IMR-90 (cell line): ENCODE data around the gene CNTN4. TPM values are rescaled to one million over a fixed set of nuclear protein-coding genes. Genes with fewer than 3 reads are reported as not detected.

Experiments
- ATAC-seq: fragments of 200-7000 bp; cut with Tn5 transposase; 2 replicates; pipeline ENCODE4 v1.9.1; 2020; ENCODE audit warnings: low read depth, mild to moderate bottlenecking, moderate library complexity
- BruUV-seq: library from RNA; stranded (reverse); fragments of 400-500 nt; replicated peaks from 2 replicates; lab custom pipeline; 2021; lab: Mats Ljungman, UMichigan
- CTCF ChIA-PET: fragments of 300-600 bp; formaldehyde crosslinking; extraction: SDS; loops from one replicate; lab custom pipeline; 2021; ENCODE audit warnings: antibody characterized with exemption; lab: Yijun Ruan, JAX
- POLR2A ChIA-PET: fragments of 300-600 bp; sonication (Branson Sonifier 250); formaldehyde crosslinking; loops from one replicate; lab custom pipeline; 2022; ENCODE audit warnings: antibody characterized with exemption; ENCODE audit not compliant: unreplicated experiment; lab: Charles Lee
- DNase-seq: peaks from one replicate; pipeline ENCODE4 v3.0.0; 2013
- H2AFZ ChIP-seq: replicated peaks from 2 replicates; pipeline ENCODE3; 2013; ENCODE audit warnings: low read length, mild to moderate bottlenecking; ENCODE audit not compliant: poor library complexity
- H2AK5ac ChIP-seq: 2 replicates; pipeline ENCODE4 v1.6.1; 2013; ENCODE audit warnings: low read depth, low read length, inconsistent platforms
- H2AK9ac ChIP-seq: replicated peaks from 2 replicates; pipeline ENCODE3; 2013; ENCODE audit warnings: mild to moderate bottlenecking, low read depth, low read length, moderate library complexity; ENCODE audit not compliant: poor library complexity
- H2BK120ac ChIP-seq: 2 replicates; pipeline ENCODE4 v1.6.1; 2013; ENCODE audit warnings: low read depth, low read length, inconsistent platforms
- H2BK15ac ChIP-seq: 3 replicates; pipeline ENCODE4 v1.6.1; 2013; ENCODE audit warnings: low read depth, low read length, inconsistent platforms
- H2BK20ac ChIP-seq: 2 replicates; pipeline ENCODE4 v1.6.1; 2013; ENCODE audit warnings: low read depth, mild to moderate bottlenecking, inconsistent platforms, low read length, moderate library complexity
- H2BK5ac ChIP-seq: 2 replicates; pipeline ENCODE4 v1.6.1; 2013; ENCODE audit warnings: mild to moderate bottlenecking, low read depth, low read length, inconsistent platforms; ENCODE audit not compliant: poor library complexity, severe bottlenecking
- H3K14ac ChIP-seq: replicated peaks from 2 replicates; pipeline ENCODE4 v1.6.1; 2013; ENCODE audit warnings: low read depth, low read length, inconsistent platforms
- H3K18ac ChIP-seq: 2 replicates; pipeline ENCODE4 v1.6.1; 2013; ENCODE audit warnings: low read depth, low read length, control low read depth
- H3K23ac ChIP-seq: 2 replicates; pipeline ENCODE4 v1.6.1; 2013; ENCODE audit warnings: low read depth, low read length, inconsistent platforms
- H3K27ac ChIP-seq: 2 replicates; pipeline ENCODE4 v1.5.1; 2013; ENCODE audit warnings: mild to moderate bottlenecking, control low read depth, low read length; ENCODE audit not compliant: insufficient read depth
- H3K27me3 ChIP-seq: 2 replicates; pipeline ENCODE4 v1.6.1; 2013; ENCODE audit warnings: low read length; ENCODE audit not compliant: control insufficient read depth, insufficient read depth
- H3K36me3 ChIP-seq: 2 replicates; pipeline ENCODE4 v1.6.1; 2013; ENCODE audit warnings: low read length, mixed read lengths; ENCODE audit not compliant: control insufficient read depth, insufficient read depth
- H3K4ac ChIP-seq: 2 replicates; pipeline ENCODE4 v1.6.1; 2013; ENCODE audit warnings: low read depth, low read length, inconsistent platforms
- H3K4me1 ChIP-seq: 2 replicates; pipeline ENCODE4 v1.6.1; 2013; ENCODE audit warnings: low read length, mixed read lengths; ENCODE audit not compliant: control insufficient read depth, insufficient read depth
- H3K4me2 ChIP-seq: 2 replicates; pipeline ENCODE4 v1.6.1; 2013; ENCODE audit warnings: low read depth, mild to moderate bottlenecking, control low read depth, low read length, moderate library complexity
- H3K4me3 ChIP-seq: 2 replicates; pipeline ENCODE4 v1.5.1; 2013; ENCODE audit warnings: low read depth, mild to moderate bottlenecking, control low read depth, low read length, moderate library complexity; ENCODE audit not compliant: insufficient read depth
- H3K56ac ChIP-seq: 2 replicates; pipeline ENCODE4 v1.6.1; 2013; ENCODE audit warnings: low read length, inconsistent platforms; ENCODE audit not compliant: insufficient read depth; ENCODE audit errors: extremely low read depth
- H3K79me1 ChIP-seq, 2 experiments: 2 replicates each; pipeline ENCODE4 v1.6.1; 2013; ENCODE audit warnings: low read length in 2 of 2, inconsistent platforms in 1 of 2, low read depth in 1 of 2
- H3K9ac ChIP-seq: 2 replicates; pipeline ENCODE4 v1.6.1; 2013; ENCODE audit warnings: low read depth, low read length, control low read depth
- H3K9me1 ChIP-seq: 2 replicates; pipeline ENCODE4 v1.6.1; 2013; ENCODE audit warnings: low read length, inconsistent platforms; ENCODE audit not compliant: insufficient read depth
- H3K9me3 ChIP-seq: 2 replicates; pipeline ENCODE4 v1.6.1; 2013; ENCODE audit warnings: low read length; ENCODE audit not compliant: control insufficient read depth, insufficient read depth
- H4K20me1 ChIP-seq: 2 replicates; pipeline ENCODE4 v1.6.1; 2013; ENCODE audit warnings: low read length, inconsistent platforms; ENCODE audit not compliant: insufficient read depth
- H4K5ac ChIP-seq: 2 replicates; pipeline ENCODE4 v1.6.1; 2013; ENCODE audit warnings: mild to moderate bottlenecking, low read depth, low read length, control low read depth
- H4K8ac ChIP-seq, 2 experiments: 2 replicates each; pipeline ENCODE4 v1.6.1; 2013; ENCODE audit warnings: low read depth in 2 of 2, low read length in 2 of 2, control low read depth in 1 of 2, inconsistent platforms in 1 of 2
- H4K91ac ChIP-seq: 2 replicates; pipeline ENCODE4 v1.6.1; 2013; ENCODE audit warnings: low read depth, low read length, inconsistent platforms; ENCODE audit not compliant: insufficient read depth
- BHLHE40 ChIP-seq: fragments of 150-350 bp; IDR thresholded peaks from 2 replicates; pipeline ENCODE4 v1.6.1; 2016; ENCODE audit warnings: mild to moderate bottlenecking, low read depth, low read length
- CEBPB ChIP-seq: IDR thresholded peaks from 2 replicates; pipeline ENCODE4 v1.6.1; 2012; ENCODE audit warnings: low read depth, low read length, improper control_type of control experiment
- CHD1 ChIP-seq: IDR thresholded peaks from 2 replicates; pipeline ENCODE4 v1.6.1; 2012; ENCODE audit warnings: low read depth, low read length, improper control_type of control experiment
- FOS ChIP-seq: fragments of 150-350 bp; IDR thresholded peaks from 2 replicates; pipeline ENCODE4 v1.6.1; 2016; ENCODE audit warnings: low read depth, low read length
- MAFK ChIP-seq: IDR thresholded peaks from 2 replicates; pipeline ENCODE4 v1.6.1; 2012; ENCODE audit warnings: low read depth, low read length, improper control_type of control experiment
- MXI1 ChIP-seq: IDR thresholded peaks from 2 replicates; pipeline ENCODE4 v1.6.1; 2012; ENCODE audit warnings: low read depth, mild to moderate bottlenecking, low read length, moderate library complexity, borderline replicate concordance
- NFE2L2 ChIP-seq: fragments of 150-350 bp; IDR thresholded peaks from 2 replicates; pipeline ENCODE4 v1.6.1; 2016; ENCODE audit warnings: low read depth, mild to moderate bottlenecking, low read length
- POLR2A ChIP-seq: IDR thresholded peaks from 2 replicates; pipeline ENCODE4 v1.6.1; 2012; ENCODE audit warnings: mild to moderate bottlenecking, low read depth, low read length
- RAD21 ChIP-seq: IDR thresholded peaks from 2 replicates; pipeline ENCODE4 v1.6.1; 2012; ENCODE audit warnings: low read length, improper control_type of control experiment
- SMC3 ChIP-seq: fragments of 150-350 bp; IDR thresholded peaks from 2 replicates; pipeline ENCODE4 v1.6.1; 2016; ENCODE audit warnings: low read depth, mild to moderate bottlenecking, antibody characterized with exemption, low read length, moderate library complexity
- WGBS, 2 experiments: methylation state at CpG; one replicate each; pipeline versions ENCODE4 v1.1.5 to v1.1.7; 2013; ENCODE audit warnings: missing lambda C conversion rate in 2 of 2; ENCODE audit not compliant: insufficient read length in 1 of 2; ENCODE audit errors: extremely low coverage in 2 of 2; 5-methylcytosine and 5-hydroxymethylcytosine counted together
- dilution Hi-C: fragments of 300-500 bp; cut with HindIII; formaldehyde crosslinking; loops from one replicate; pipeline ENCODE4 v1.14.3; 2018; ENCODE audit warnings: low sequenced_read_pairs; ENCODE audit not compliant: unreplicated experiment
- in situ Hi-C: fragments of 300-500 bp; cut with MboI; formaldehyde crosslinking; loops from 3 replicates; pipeline ENCODE4 v1.14.3; 2019; ENCODE audit warnings: low sequenced_read_pairs, inconsistent platforms, mixed read lengths
- intact Hi-C: fragments of 100-400 bp; cut with micrococcal nuclease; formaldehyde crosslinking; loops from 2 replicates; pipeline ENCODE4 v1.10.0; 2022
- polyA plus RNA-seq, 3 experiments: library from polyadenylated mRNA; depleted of rRNA; stranded (reverse); fragments of >200 nt; gene quantifications; 2 replicates each; pipeline ENCODE4 v1.2.3, GENCODE V29; 2012; ENCODE audit warnings: low replicate concordance in 1 of 3
- total RNA-seq: library from RNA; depleted of rRNA; stranded (reverse); fragments of >200 nt; gene quantifications from 2 replicates; pipeline ENCODE4 v1.2.3, GENCODE V29; 2012
- TF ChIP-seq, protein P1 (sequence below): conservative IDR thresholded peaks from 2 replicates; pipeline ENCODE4 v1.5.1; 2012; ENCODE audit warnings: mild to moderate bottlenecking, low read depth, low read length, improper control_type of control experiment

The CNTN4 gene
- total and polyA plus RNA-seq, 2 of the 4 experiments (the other 2 are of a cell fraction): under 0.01 TPM; not detected in 1

GRCh38 chr3:3015185-3016089 is 916.8 kb downstream of the CNTN4 start (continued):
- TF ChIP-seq BHLHE40 (no peak), MXI1 (no peak), NFE2L2 (no peak), CHD1 (no peak), MAFK (peak; percentile 76), POLR2A (no peak), CEBPB (no peak), FOS (no peak)

DNA sequence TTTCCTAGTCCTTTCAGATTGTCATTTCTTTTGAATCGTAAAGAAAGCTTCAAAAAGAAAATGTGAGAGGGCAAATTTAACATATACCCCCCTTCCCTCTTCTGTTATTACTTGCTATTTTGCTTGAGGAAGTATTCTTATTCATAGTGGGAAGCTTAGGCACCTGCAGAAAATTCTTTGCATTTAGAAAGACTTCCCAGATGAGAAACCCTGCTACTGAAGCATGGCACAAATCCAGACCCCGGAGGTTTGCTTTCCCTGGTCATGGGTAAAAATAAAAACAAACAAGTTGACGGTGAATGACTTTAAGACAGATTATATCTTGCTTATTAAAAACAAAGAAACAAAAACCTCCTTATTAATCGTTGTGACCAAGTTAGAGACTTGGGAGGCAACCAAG is 917.6 kb downstream of the CNTN4 start:
- Histone ChIP-seq H3K23ac (no peak overlapping the region), H2BK15ac (no peak overlapping the region), H3K56ac (no peak overlapping the region), H3K36me3 (no peaks in the 10 kb centered on the region), H2BK5ac (no peak overlapping the region), H2AK5ac (no peak overlapping the region), H2AFZ (no peak overlapping the region), H2BK120ac (no peak overlapping the region), H3K27ac (no peak overlapping the region), H3K4me3 (no peak overlapping the region), H3K9me1 (no peaks in the 10 kb centered on the region), H3K27me3 (no peaks in the 10 kb centered on the region), H3K9ac (no peak overlapping the region), H3K18ac (no peak overlapping the region), H3K4me2 (no peak overlapping the region), H3K14ac (no peak overlapping the region), H3K4ac (no peak overlapping the region), H4K91ac (no peak overlapping the region), H3K79me1 (no peaks in the 10 kb centered on the region), H4K20me1 (no peaks in the 10 kb centered on the region), H4K5ac (no peak overlapping the region), H2AK9ac (no peak overlapping the region), H4K8ac (no peak overlapping the region), H3K9me3 (no peaks in the 10 kb centered on the region), H3K4me1 (no peaks in the 10 kb centered on the region), H2BK20ac (no peak overlapping the region)
- intact Hi-C loops: loop anchor here (10.0 kb wide), 1 partner anchor 1941 kb away; no protein-coding TSS in a partner anchor
- ATAC-seq: no peak
- DNase-seq: no peak
- no TSS peak for BruUV-seq
- dilution Hi-C loops: no loop called here
- POLR2A ChIA-PET: no interaction called here
- CTCF ChIA-PET: no interaction called here
- WGBS, 2 experiments: no CpG with 5 or more reads among the region's 4 CpGs
- TF ChIP-seq RAD21 (no peak), SMC3 (no peak), FOS (no peak), NFE2L2 (no peak)
- TF ChIP-seq, protein P1, sequence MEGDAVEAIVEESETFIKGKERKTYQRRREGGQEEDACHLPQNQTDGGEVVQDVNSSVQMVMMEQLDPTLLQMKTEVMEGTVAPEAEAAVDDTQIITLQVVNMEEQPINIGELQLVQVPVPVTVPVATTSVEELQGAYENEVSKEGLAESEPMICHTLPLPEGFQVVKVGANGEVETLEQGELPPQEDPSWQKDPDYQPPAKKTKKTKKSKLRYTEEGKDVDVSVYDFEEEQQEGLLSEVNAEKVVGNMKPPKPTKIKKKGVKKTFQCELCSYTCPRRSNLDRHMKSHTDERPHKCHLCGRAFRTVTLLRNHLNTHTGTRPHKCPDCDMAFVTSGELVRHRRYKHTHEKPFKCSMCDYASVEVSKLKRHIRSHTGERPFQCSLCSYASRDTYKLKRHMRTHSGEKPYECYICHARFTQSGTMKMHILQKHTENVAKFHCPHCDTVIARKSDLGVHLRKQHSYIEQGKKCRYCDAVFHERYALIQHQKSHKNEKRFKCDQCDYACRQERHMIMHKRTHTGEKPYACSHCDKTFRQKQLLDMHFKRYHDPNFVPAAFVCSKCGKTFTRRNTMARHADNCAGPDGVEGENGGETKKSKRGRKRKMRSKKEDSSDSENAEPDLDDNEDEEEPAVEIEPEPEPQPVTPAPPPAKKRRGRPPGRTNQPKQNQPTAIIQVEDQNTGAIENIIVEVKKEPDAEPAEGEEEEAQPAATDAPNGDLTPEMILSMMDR: no peak
- in situ Hi-C loops: no loop called here
